Stimulated activated CD4-positive, alpha-beta T cell treated with anti-CD3 and anti-CD28 coated beads, Interleukin-12 subunit alpha, Interleukin-12 subunit beta, amount 100 ng/mL, for 48 hours (primary cell): ENCODE measurements around the gene SGCB.

ENCODE experiments used
- DNase-seq, 3 donors: peaks; one replicate each; pipeline ENCODE4 v3.0.0-alpha.2; 2020; ENCODE audit warnings: low read depth in 2 of 3, low spot score in 1 of 3

Gene SGCB

GRCh38 chr4:52019936-52020657 lies 18.0 kb downstream of the SGCB start, which contains the start of gene LRRC66:
TSS of gene LRRC66 (minus strand) at chr4:52020363. CDS start at chr4:52017613, 2,750 bp downstream.
- DNase-seq, result no peak

GRCh38 chr4:52017814-52018213 lies 20.3 kb downstream of the SGCB start:
- no peak for DNase-seq

- DNase-seq, result no peak
Observed at GRCh38 chr4:52016981-52017380, 21.1 kb downstream of the SGCB start.

- DNase-seq, result no peak
Observed at GRCh38 chr4:52015366-52015765, 22.7 kb downstream of the SGCB start.

GRCh38 chr4:52014903-52015302 lies 23.2 kb downstream of the SGCB start:
- DNase-seq, result no peak

GRCh38 chr4:52012651-52013050 lies 25.4 kb downstream of the SGCB start:
- no peak for DNase-seq

GRCh38 chr4:52010986-52011385 lies 27.1 kb downstream of the SGCB start:
- DNase-seq, result no peak

- no peak for DNase-seq
Observed at GRCh38 chr4:52006887-52007286, 31.2 kb downstream of the SGCB start.

GRCh38 chr4:52005604-52006273 lies 32.4 kb downstream of the SGCB start:
- no peak for DNase-seq

- DNase-seq, result no peak
Observed at GRCh38 chr4:52004414-52004813, 33.7 kb downstream of the SGCB start.

GRCh38 chr4:52001616-52002015 lies 36.5 kb downstream of the SGCB start:
- no peak for DNase-seq

- no peak for DNase-seq
Observed at GRCh38 chr4:51999250-51999649, 38.8 kb downstream of the SGCB start.

- no peak for DNase-seq
Observed at GRCh38 chr4:51998837-51999236, 39.3 kb downstream of the SGCB start.

GRCh38 chr4:51997647-51998046 lies 40.5 kb downstream of the SGCB start:
- DNase-seq, result no peak

- DNase-seq, result no peak
Observed at GRCh38 chr4:51995647-51996220, 42.4 kb downstream of the SGCB start.
